ENCODE measurements around the gene NEFH. TPM values are rescaled to one million over a fixed set of nuclear protein-coding genes. Genes with fewer than 3 reads are reported as not detected.

Gene NEFH
- total and polyA plus RNA-seq, 4 donors, result 20.3 to 175 (median 141) TPM

DNA sequence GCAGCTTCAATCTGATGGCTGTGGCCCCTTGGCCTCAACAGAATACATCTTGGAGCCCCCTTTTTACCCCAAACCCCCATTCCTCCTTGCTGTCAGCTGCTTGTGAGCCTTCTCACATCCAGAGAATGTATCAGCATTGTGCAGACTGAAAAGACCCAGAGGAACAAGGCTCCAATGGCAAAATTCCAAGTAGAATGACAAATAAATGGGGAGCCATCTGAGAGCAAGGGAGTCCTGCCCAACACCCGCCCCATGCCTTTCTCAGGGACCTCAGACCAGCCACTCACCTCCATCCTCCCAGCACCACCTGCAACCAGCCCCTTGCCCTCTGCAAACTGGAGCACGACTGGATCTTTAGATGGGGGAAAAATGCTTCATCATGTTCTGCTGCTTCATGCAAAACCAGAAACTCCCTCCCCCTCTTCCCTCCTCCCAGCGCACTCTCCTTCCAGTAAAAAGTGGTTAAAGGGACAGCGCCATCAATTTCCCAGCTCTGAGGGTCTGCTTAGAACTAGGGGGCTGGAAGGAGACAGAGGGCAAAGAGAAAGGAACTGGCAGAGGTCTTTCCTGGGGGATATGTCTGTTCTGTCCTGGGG is 2.2 kb upstream of the NEFH start:
- no peaks in the 10 kb centered on the region for H3K9me3 ChIP-seq (ENCODE audit: control insufficient read depth, insufficient read depth, low read length)
- peaks cover 19% of the 10 kb centered on the region for H3K27me3 ChIP-seq (ENCODE audit: control insufficient read depth, insufficient read depth, low read length)
- DNase-seq (ENCODE audit: low read depth in 4 of 6, low spot score in 6 of 6), result peak in 2 of 6 donors; percentile 63 to 69
- H3K4me3 ChIP-seq (ENCODE audit: low read depth, low read length), result peak overlapping the region; percentile 9
- H3K36me3 ChIP-seq (ENCODE audit: control insufficient read depth, insufficient read depth, low read length), result peaks cover 21% of the 10 kb centered on the region
- H3K4me1 ChIP-seq (ENCODE audit: control insufficient read depth, insufficient read depth, low read length), result peaks cover 59% of the 10 kb centered on the region
- WGBS (ENCODE audit: insufficient coverage), result 10% methylated on average over 2 of the region's 4 CpGs
- no peak overlapping the region for H3K27ac ChIP-seq (ENCODE audit: low read depth, low read length)

DNA sequence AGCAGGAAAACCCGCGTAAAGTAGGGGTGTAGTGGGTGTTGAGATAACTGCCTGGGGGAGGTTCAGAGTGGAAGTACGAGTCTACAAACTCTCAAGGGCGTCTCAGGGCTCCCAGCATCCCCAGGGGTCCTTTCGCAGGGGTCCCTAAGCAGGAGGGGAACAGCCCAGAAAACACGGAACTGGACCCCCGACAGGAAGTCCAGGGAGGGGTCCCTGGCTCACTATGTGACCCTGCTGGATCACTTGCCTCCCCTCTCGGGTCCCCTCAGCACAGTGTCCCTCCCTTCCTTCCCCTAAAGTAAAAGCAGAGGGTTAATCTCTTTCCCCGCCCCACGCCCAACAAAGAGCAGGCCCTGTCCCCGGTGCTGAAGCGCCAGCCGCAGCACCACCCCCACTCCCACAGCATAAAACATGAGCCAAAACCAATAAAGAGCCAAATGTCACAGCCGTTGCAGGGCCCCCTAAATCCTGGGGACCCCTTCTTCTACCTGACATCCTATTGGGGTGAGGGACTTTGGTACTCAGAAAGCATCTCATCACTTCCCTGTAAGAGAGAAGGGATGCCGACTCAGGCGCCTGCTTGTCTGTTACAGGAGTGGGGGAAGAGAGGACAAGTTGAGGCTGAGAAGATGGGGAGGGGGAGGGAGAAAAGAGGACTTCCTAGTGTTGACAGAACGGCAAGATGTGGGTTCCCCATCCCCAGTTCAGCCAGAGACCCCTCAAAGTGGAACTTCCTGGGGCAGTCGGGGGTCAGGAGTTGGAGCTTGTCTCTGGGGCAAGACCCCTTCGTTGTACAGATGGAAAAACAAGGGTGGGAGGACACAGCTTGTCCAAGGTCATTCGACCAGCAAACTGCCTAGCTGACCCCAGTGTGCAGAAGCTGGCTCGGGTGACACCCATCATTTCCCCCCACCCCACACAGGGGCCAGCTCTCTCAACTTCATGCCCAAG is 1.4 kb upstream of the NEFH start:
- Histone ChIP-seq H3K27me3 (ENCODE audit: control insufficient read depth, insufficient read depth, low read length) (peaks cover 19% of the 10 kb centered on the region), H3K4me1 (ENCODE audit: control insufficient read depth, insufficient read depth, low read length) (peaks cover 59% of the 10 kb centered on the region), H3K4me3 (ENCODE audit: low read depth, low read length) (peak overlapping the region; percentile 9), H3K9me3 (ENCODE audit: control insufficient read depth, insufficient read depth, low read length) (no peaks in the 10 kb centered on the region), H3K36me3 (ENCODE audit: control insufficient read depth, insufficient read depth, low read length) (peaks cover 21% of the 10 kb centered on the region), H3K27ac (ENCODE audit: low read depth, low read length) (no peak overlapping the region)
- peak in 2 of 6 donors; percentile 42 to 57 for DNase-seq (ENCODE audit: low read depth in 4 of 6, low spot score in 6 of 6)
- WGBS (ENCODE audit: insufficient coverage), result 4% methylated on average over 14 of the region's 21 CpGs

DNA sequence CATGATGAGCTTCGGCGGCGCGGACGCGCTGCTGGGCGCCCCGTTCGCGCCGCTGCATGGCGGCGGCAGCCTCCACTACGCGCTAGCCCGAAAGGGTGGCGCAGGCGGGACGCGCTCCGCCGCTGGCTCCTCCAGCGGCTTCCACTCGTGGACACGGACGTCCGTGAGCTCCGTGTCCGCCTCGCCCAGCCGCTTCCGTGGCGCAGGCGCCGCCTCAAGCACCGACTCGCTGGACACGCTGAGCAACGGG is 169 bp downstream of the NEFH start:
- under 1% methylated on average over 39 of the region's 39 CpGs for WGBS (ENCODE audit: insufficient coverage)
- peaks cover 59% of the 10 kb centered on the region for H3K4me1 ChIP-seq (ENCODE audit: control insufficient read depth, insufficient read depth, low read length)
- no peak for DNase-seq (ENCODE audit: low read depth in 4 of 6, low spot score in 6 of 6)
- peaks cover 32% of the 10 kb centered on the region for H3K36me3 ChIP-seq (ENCODE audit: control insufficient read depth, insufficient read depth, low read length)
- H3K27ac ChIP-seq (ENCODE audit: low read depth, low read length), result no peak overlapping the region
- no peaks in the 10 kb centered on the region for H3K9me3 ChIP-seq (ENCODE audit: control insufficient read depth, insufficient read depth, low read length)
- peak overlapping the region; percentile 38 for H3K4me3 ChIP-seq (ENCODE audit: low read depth, low read length)
- H3K27me3 ChIP-seq (ENCODE audit: control insufficient read depth, insufficient read depth, low read length), result peaks cover 19% of the 10 kb centered on the region

DNA sequence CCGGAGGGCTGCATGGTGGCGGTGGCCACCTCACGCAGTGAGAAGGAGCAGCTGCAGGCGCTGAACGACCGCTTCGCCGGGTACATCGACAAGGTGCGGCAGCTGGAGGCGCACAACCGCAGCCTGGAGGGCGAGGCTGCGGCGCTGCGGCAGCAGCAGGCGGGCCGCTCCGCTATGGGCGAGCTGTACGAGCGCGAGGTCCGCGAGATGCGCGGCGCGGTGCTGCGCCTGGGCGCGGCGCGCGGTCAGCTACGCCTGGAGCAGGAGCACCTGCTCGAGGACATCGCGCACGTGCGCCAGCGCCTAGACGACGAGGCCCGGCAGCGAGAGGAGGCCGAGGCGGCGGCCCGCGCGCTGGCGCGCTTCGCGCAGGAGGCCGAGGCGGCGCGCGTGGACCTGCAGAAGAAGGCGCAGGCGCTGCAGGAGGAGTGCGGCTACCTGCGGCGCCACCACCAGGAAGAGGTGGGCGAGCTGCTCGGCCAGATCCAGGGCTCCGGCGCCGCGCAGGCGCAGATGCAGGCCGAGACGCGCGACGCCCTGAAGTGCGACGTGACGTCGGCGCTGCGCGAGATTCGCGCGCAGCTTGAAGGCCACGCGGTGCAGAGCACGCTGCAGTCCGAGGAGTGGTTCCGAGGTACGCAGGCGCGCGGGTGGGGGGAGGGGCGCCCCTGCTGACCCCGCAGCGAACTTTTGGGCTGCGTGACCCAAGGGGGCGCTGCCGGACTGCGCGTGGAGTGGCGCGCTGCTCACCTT is 670 bp downstream of the NEFH start:
- Histone ChIP-seq H3K4me1 (ENCODE audit: control insufficient read depth, insufficient read depth, low read length) (peaks cover 56% of the 10 kb centered on the region), H3K36me3 (ENCODE audit: control insufficient read depth, insufficient read depth, low read length) (peaks cover 33% of the 10 kb centered on the region), H3K27me3 (ENCODE audit: control insufficient read depth, insufficient read depth, low read length) (peaks cover 19% of the 10 kb centered on the region), H3K9me3 (ENCODE audit: control insufficient read depth, insufficient read depth, low read length) (no peaks in the 10 kb centered on the region), H3K4me3 (ENCODE audit: low read depth, low read length) (peak overlapping the region; percentile 38), H3K27ac (ENCODE audit: low read depth, low read length) (no peak overlapping the region)
- 1% methylated on average over 107 of the region's 107 CpGs for WGBS (ENCODE audit: insufficient coverage)
- peak in 5 of 6 donors; percentile 63 to 97 (median 81) for DNase-seq (ENCODE audit: low read depth in 4 of 6, low spot score in 6 of 6)

DNA sequence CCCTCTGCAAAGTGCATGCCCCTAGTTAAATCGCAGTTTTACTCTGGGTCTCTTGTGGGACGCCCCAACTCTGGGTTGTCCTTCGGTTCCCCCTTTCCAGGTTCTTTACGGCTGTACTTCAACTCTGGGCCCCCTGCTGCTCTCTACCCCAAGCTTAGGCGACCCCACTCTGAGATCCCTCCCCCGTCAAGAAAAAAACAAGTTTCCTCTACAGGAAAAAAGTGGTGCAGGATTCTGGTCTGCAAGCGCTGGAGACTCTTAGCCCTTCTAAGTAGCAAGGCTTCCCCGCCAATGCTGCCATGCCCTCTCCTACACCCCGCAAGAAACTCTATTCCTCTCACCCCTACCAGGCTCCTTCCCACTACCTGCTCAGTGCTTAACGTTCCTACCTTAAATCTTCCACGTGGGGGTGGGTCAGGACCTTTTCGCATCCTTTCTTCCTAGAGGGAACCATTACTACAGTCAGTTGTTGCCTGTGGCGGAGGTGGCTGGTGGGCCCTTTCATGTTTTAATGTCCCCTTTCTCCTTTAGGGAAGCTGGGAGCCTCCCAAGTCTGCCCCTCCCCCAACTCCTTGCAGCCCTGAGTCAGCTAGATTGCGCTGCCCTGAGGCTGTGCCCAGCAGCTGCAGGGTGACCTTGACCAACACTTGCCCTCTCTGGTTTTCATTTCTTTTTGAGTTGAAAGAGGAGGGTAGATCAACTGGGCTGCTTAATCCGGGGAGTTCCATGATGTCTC is 1.4 kb downstream of the NEFH start:
- Histone ChIP-seq H3K27me3 (ENCODE audit: control insufficient read depth, insufficient read depth, low read length) (peaks cover 19% of the 10 kb centered on the region), H3K36me3 (ENCODE audit: control insufficient read depth, insufficient read depth, low read length) (peaks cover 34% of the 10 kb centered on the region), H3K4me3 (ENCODE audit: low read depth, low read length) (peak overlapping the region; percentile 36), H3K27ac (ENCODE audit: low read depth, low read length) (no peak overlapping the region), H3K9me3 (ENCODE audit: control insufficient read depth, insufficient read depth, low read length) (no peaks in the 10 kb centered on the region), H3K4me1 (ENCODE audit: control insufficient read depth, insufficient read depth, low read length) (peaks cover 56% of the 10 kb centered on the region)
- 3% methylated on average over 11 of the region's 15 CpGs for WGBS (ENCODE audit: insufficient coverage)
- peak in 1 of 6 donors; percentile 15 for DNase-seq (ENCODE audit: low read depth in 4 of 6, low spot score in 6 of 6)

DNA sequence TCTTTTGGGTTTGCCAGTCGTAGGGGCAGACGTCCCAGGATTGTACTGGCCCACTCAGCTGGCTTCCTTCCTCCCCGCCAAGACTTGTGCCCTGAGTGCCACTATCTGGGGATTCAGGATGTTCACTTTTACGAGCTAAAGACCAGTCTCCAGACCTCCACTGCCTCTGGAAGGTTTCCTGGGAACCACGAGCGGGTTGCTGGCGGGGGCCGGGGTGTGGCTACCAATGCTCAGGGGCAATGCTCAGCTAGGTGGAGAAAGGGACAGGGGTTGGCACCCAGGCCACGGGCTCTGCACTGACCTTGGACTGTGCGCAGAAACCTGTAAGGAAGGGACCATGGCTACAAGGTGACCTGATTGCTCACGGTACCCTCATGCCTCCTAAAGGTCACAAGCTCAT is 2.2 kb downstream of the NEFH start:
- WGBS (ENCODE audit: insufficient coverage), result 71% methylated on average over 11 of the region's 11 CpGs
- peaks cover 19% of the 10 kb centered on the region for H3K27me3 ChIP-seq (ENCODE audit: control insufficient read depth, insufficient read depth, low read length)
- DNase-seq (ENCODE audit: low read depth in 4 of 6, low spot score in 6 of 6), result no peak
- no peaks in the 10 kb centered on the region for H3K9me3 ChIP-seq (ENCODE audit: control insufficient read depth, insufficient read depth, low read length)
- H3K4me1 ChIP-seq (ENCODE audit: control insufficient read depth, insufficient read depth, low read length), result peaks cover 48% of the 10 kb centered on the region
- no peak overlapping the region for H3K4me3 ChIP-seq (ENCODE audit: low read depth, low read length)
- H3K36me3 ChIP-seq (ENCODE audit: control insufficient read depth, insufficient read depth, low read length), result peaks cover 38% of the 10 kb centered on the region
- no peak overlapping the region for H3K27ac ChIP-seq (ENCODE audit: low read depth, low read length)

- peaks cover 19% of the 10 kb centered on the region for H3K27me3 ChIP-seq (ENCODE audit: control insufficient read depth, insufficient read depth, low read length)
- no peaks in the 10 kb centered on the region for H3K9me3 ChIP-seq (ENCODE audit: control insufficient read depth, insufficient read depth, low read length)
- 95% methylated on average over 5 of the region's 7 CpGs for WGBS (ENCODE audit: insufficient coverage)
Observed at GRCh38 chr22:29482726-29483125, 2.7 kb downstream of the NEFH start.

GRCh38 chr22:29483254-29483653 is 3.2 kb downstream of the NEFH start:
- Histone ChIP-seq H3K27me3 (ENCODE audit: control insufficient read depth, insufficient read depth, low read length) (peaks cover 19% of the 10 kb centered on the region), H3K4me1 (ENCODE audit: control insufficient read depth, insufficient read depth, low read length) (peaks cover 38% of the 10 kb centered on the region)

More at GRCh38 chr22:29482726-29483125, 2.7 kb downstream of the NEFH start:
- peaks cover 42% of the 10 kb centered on the region for H3K36me3 ChIP-seq (ENCODE audit: control insufficient read depth, insufficient read depth, low read length)
- H3K27ac ChIP-seq (ENCODE audit: low read depth, low read length), result no peak overlapping the region
- no peak for DNase-seq (ENCODE audit: low read depth in 4 of 6, low spot score in 6 of 6)
- H3K4me3 ChIP-seq (ENCODE audit: low read depth, low read length), result no peak overlapping the region
- H3K4me1 ChIP-seq (ENCODE audit: control insufficient read depth, insufficient read depth, low read length), result peaks cover 44% of the 10 kb centered on the region

GRCh38 chr22:29484642-29485041 is 4.6 kb downstream of the NEFH start:
- DNase-seq (ENCODE audit: low read depth in 4 of 6, low spot score in 6 of 6), result no peak
- Histone ChIP-seq H3K4me1 (ENCODE audit: control insufficient read depth, insufficient read depth, low read length) (peaks cover 24% of the 10 kb centered on the region), H3K27ac (ENCODE audit: low read depth, low read length) (no peak overlapping the region), H3K36me3 (ENCODE audit: control insufficient read depth, insufficient read depth, low read length) (peaks cover 52% of the 10 kb centered on the region), H3K27me3 (ENCODE audit: control insufficient read depth, insufficient read depth, low read length) (peaks cover 12% of the 10 kb centered on the region), H3K4me3 (ENCODE audit: low read depth, low read length) (no peak overlapping the region), H3K9me3 (ENCODE audit: control insufficient read depth, insufficient read depth, low read length) (no peaks in the 10 kb centered on the region)
- no CpG with 5 or more reads among the region's 3 CpGs for WGBS (ENCODE audit: insufficient coverage)

More at GRCh38 chr22:29483254-29483653, 3.2 kb downstream of the NEFH start:
- 96% methylated on average over 13 of the region's 13 CpGs for WGBS (ENCODE audit: insufficient coverage)
- Histone ChIP-seq H3K9me3 (ENCODE audit: control insufficient read depth, insufficient read depth, low read length) (no peaks in the 10 kb centered on the region), H3K27ac (ENCODE audit: low read depth, low read length) (no peak overlapping the region), H3K4me3 (ENCODE audit: low read depth, low read length) (no peak overlapping the region), H3K36me3 (ENCODE audit: control insufficient read depth, insufficient read depth, low read length) (peaks cover 42% of the 10 kb centered on the region)
- DNase-seq (ENCODE audit: low read depth in 4 of 6, low spot score in 6 of 6), result no peak

Data from spinal cord (tissue), 10 donors.